ACC112 (cell line): Measurements from ENCODE around the gene PTAFR.

Source experiments
- H2AFZ ChIP-seq: fragments of 200-600 bp; sonication (generic); one replicate; pipeline ENCODE4 v1.6.0; 2017; ENCODE audit warnings: antibody characterized with exemption, low read length; ENCODE audit not compliant: unreplicated experiment
- H3K27ac ChIP-seq: fragments of 200-600 bp; sonication (generic); 2 replicates; pipeline ENCODE4 v1.5.1; 2014; ENCODE audit warnings: low read depth, mild to moderate bottlenecking, antibody characterized with exemption, low read length, moderate library complexity
- H3K27me3 ChIP-seq: fragments of 200-600 bp; sonication (generic); 2 replicates; pipeline ENCODE4 v1.6.1; 2014; ENCODE audit warnings: mild to moderate bottlenecking, antibody characterized with exemption, low read length, moderate library complexity, mixed read lengths; ENCODE audit not compliant: insufficient read depth
- H3K36me3 ChIP-seq: fragments of 200-600 bp; sonication (generic); 2 replicates; pipeline ENCODE4 v1.6.1; 2016; ENCODE audit warnings: mild to moderate bottlenecking, antibody characterized with exemption, low read length, moderate library complexity, mixed read lengths; ENCODE audit not compliant: insufficient read depth
- H3K4me1 ChIP-seq: fragments of 200-600 bp; sonication (generic); one replicate; pipeline ENCODE4 v1.6.1; 2016; ENCODE audit warnings: low read length, mixed read lengths; ENCODE audit not compliant: insufficient read depth, unreplicated experiment, control insufficient read depth
- H3K4me3 ChIP-seq: fragments of 200-600 bp; sonication (generic); 2 replicates; pipeline ENCODE4 v1.5.1; 2014; ENCODE audit warnings: mild to moderate bottlenecking, low read depth, low read length
- H3K79me2 ChIP-seq: fragments of 200-600 bp; sonication (generic); one replicate; pipeline ENCODE4 v1.6.0; 2016; ENCODE audit warnings: low read length; ENCODE audit not compliant: control insufficient read depth, unreplicated experiment, insufficient read depth

The PTAFR gene

DNA sequence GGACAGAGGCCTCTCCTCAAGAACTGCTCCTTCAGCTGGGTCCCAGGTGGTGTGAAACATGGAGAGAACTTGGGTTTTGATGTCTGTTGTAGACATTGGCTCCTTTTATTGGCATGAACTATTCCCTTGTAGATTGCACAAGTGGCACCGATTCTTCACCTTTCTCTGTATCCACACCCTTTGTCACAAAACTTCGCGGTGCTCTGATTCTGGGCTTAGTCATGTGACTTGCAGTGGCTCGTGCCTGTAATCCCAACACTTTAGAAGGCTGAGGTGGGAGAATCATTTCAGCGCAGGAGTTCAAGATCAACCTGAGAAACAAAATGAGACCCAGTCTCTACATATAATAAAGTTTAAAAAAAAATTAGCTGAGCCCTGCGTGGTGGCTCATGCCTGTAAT, 45.6 kb downstream of the PTAFR start:
- Histone ChIP-seq H3K79me2 (no peaks in the 10 kb centered on the region), H2AFZ (no peak overlapping the region), H3K4me1 (peaks cover 7% of the 10 kb centered on the region), H3K4me3 (no peak overlapping the region), H3K27ac (no peak overlapping the region), H3K27me3 (no peaks in the 10 kb centered on the region), H3K36me3 (no peaks in the 10 kb centered on the region)

DNA sequence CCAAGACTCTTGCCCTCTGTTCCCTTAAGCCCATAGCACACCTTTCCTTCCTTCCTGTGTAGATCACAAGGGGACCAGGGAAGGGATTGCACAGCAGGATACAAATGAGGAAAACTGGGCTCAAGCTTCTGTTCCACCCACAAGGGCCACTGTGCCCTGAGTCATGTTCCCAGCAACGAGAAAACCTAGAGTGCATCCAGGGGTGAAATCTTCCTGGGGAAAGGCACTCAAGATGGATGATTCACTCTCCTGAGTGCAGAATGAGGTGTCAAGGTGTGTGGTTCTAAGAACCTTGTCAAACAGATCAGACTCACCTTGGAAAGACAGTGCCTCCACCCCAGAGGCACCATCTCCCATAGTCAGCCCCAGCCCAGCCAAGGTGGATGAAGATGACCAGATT, 47.3 kb downstream of the PTAFR start:
- no peaks in the 10 kb centered on the region for H3K36me3 ChIP-seq
- H3K79me2 ChIP-seq = no peaks in the 10 kb centered on the region
- H3K27me3 ChIP-seq = no peaks in the 10 kb centered on the region
- no peak overlapping the region for H3K27ac ChIP-seq
- no peak overlapping the region for H3K4me3 ChIP-seq
- no peak overlapping the region for H2AFZ ChIP-seq
- H3K4me1 ChIP-seq = peaks cover 7% of the 10 kb centered on the region

DNA sequence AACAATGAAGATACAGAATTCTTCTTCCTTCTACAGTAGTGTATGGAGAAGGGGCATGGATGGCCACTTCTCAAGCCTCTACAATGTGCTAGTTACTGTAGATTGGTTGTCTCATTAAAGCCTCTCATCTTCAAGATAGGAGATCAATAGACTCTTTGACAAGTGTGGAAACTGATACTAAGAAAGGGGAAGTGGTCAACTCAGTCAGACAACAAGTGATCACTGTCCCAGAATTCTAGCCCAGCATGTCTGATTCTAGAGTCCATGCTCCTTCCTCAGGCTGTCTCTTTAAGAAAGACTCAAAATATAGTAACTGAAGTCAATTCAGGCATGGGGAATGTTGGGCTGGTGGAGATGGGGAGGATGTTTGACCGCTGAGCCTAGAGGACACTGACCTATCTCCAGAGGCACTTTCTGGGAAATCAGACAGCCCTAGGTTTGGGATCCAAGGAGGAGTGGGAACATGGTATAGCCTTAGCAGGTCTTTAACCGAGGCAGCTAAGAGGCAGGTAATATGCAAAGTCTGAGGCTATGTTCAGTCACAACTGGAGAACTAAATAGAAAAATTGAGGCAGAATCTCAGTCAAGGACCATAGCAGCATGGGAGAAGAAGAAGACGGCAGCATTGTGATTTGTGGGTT, 48.8 kb downstream of the PTAFR start:
- H3K79me2 ChIP-seq = no peaks in the 10 kb centered on the region
- no peaks in the 10 kb centered on the region for H3K27me3 ChIP-seq
- no peak overlapping the region for H3K27ac ChIP-seq
- H2AFZ ChIP-seq = no peak overlapping the region
- H3K36me3 ChIP-seq = no peaks in the 10 kb centered on the region
- H3K4me1 ChIP-seq = peaks cover 15% of the 10 kb centered on the region
- H3K4me3 ChIP-seq = no peak overlapping the region

DNA sequence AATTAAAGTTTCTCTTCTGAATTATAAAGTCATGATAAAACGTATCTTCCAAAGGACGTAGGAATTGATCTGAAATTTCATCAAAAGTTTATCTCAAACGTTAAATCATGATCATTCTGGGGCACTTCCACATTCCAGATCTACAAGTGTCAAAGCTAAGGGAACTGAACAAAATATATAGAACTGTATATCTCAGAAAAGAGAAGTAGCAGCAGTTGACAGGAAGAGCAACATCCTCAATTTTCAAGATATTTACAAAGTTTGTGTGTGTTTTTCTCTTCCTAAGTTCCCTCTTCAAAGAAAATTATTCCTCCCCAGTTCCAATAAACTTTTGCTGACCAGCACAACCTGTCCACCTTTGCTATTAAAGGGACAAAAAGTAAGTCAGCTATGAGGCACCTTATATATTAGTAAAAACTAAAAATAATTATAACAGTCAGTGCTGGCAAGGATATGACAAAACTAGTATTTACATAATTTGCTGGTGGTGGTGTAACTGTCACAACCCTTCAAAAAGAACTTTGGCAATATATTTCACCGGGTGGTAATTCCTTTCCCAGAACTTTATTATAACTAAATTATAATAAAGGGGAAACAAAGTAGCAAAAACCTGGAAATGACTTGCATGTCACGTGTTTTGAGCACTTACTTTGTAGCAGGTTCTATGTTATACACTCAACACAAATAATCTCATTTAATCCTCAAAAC, 49.6 kb downstream of the PTAFR start:
- H3K36me3 ChIP-seq = no peaks in the 10 kb centered on the region
- no peak overlapping the region for H3K27ac ChIP-seq
- no peaks in the 10 kb centered on the region for H3K79me2 ChIP-seq
- no peak overlapping the region for H2AFZ ChIP-seq
- H3K4me1 ChIP-seq = peaks cover 21% of the 10 kb centered on the region
- no peaks in the 10 kb centered on the region for H3K27me3 ChIP-seq
- no peak overlapping the region for H3K4me3 ChIP-seq

DNA sequence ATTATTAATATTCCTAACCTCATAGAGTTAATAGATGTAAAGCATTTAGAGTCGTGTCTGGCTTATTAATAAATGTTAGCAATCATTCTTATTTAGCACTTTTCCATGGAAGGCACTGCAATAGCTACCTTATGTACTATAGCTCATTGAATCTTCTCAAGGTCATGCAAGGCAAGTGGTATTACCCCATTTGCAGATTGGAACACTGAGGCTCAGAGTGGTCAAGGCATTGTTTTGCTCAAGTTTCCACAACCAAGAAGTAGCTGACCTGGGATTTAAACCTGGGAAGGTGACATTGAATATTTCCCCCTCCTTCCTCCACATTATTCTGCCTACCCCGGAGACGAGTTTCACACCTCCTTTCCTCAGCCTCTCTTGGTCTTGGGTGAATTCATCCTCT, 50.3 kb downstream of the PTAFR start:
- H3K4me3 ChIP-seq = no peak overlapping the region
- no peaks in the 10 kb centered on the region for H3K36me3 ChIP-seq
- H3K4me1 ChIP-seq = peaks cover 23% of the 10 kb centered on the region
- H3K79me2 ChIP-seq = no peaks in the 10 kb centered on the region
- H3K27ac ChIP-seq = no peak overlapping the region
- no peak overlapping the region for H2AFZ ChIP-seq
- no peaks in the 10 kb centered on the region for H3K27me3 ChIP-seq

DNA sequence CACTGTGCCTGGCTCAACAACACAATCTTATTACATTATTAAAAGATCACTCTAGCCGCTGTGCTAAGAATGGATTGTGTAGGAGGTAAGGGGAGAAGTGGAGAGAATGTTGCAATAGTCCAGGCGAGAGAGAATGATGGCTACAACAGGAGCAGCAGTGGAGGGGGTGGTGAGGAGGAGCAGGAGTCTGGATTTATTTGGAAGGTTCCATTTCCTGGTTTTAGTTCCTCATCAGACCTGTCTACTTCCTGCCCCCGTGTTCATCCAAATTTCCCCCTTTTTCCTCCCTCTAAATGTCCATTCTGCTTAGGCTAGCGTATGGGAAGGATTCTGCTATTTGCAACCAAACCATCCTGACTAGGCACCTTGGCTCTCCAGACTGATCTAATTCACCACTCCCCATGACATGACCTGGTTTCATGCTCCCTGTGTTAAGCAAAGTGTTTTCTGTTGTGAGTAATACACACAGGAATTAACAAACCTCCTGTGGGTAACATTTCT, 53.0 kb downstream of the PTAFR start:
- Histone ChIP-seq H3K27me3 (no peaks in the 10 kb centered on the region), H2AFZ (peak overlapping the region; percentile 79), H3K36me3 (no peaks in the 10 kb centered on the region), H3K4me3 (peak overlapping the region; percentile 57), H3K27ac (peak overlapping the region; percentile 68), H3K79me2 (no peaks in the 10 kb centered on the region), H3K4me1 (peaks cover 15% of the 10 kb centered on the region)

DNA sequence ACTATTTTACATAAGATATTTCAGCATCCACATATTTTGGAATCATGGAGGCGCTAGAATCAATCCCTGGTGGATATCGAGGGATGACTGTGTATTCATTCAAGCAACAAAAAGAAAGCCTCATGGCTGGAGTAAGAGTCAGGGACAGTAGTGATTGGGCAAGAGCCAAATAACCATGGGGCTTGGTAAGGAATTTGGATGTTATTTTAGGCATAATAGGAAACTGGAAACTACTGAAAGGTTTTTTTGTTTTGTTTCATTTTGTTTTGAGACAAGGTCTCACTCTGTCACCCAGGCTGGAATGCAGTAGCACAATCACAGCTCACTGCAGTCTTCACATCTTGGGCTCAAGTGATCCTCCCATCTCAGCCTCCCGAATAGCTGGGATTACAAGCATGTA, 54.3 kb downstream of the PTAFR start:
- no peak overlapping the region for H3K27ac ChIP-seq
- H3K79me2 ChIP-seq = no peaks in the 10 kb centered on the region
- no peak overlapping the region for H2AFZ ChIP-seq
- H3K4me3 ChIP-seq = no peak overlapping the region
- H3K36me3 ChIP-seq = no peaks in the 10 kb centered on the region
- peaks cover 15% of the 10 kb centered on the region for H3K4me1 ChIP-seq
- H3K27me3 ChIP-seq = no peaks in the 10 kb centered on the region

DNA sequence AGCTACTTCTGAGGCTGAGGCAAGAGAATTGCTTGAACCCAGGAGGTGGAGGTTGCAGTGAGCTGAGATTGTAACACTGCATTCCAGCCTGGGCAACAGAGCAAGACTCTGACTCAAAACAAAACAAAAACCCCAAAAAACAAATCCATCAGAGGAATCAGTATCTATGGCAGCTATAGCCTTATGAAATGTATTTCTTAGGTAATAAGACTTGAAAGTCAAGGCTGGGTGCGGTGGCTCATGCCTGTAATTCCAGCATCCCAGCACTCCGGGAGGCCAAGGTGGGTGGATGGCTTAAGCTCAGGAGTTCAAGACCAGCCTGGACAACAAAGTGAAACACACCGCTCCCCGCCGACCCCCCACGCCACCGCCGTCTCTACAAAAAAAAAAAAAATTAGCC, 56.9 kb downstream of the PTAFR start:
- H3K79me2 ChIP-seq = no peaks in the 10 kb centered on the region
- no peaks in the 10 kb centered on the region for H3K36me3 ChIP-seq
- H3K4me3 ChIP-seq = no peak overlapping the region
- no peak overlapping the region for H2AFZ ChIP-seq
- H3K27ac ChIP-seq = no peak overlapping the region
- H3K4me1 ChIP-seq = peaks cover 15% of the 10 kb centered on the region
- H3K27me3 ChIP-seq = no peaks in the 10 kb centered on the region

DNA sequence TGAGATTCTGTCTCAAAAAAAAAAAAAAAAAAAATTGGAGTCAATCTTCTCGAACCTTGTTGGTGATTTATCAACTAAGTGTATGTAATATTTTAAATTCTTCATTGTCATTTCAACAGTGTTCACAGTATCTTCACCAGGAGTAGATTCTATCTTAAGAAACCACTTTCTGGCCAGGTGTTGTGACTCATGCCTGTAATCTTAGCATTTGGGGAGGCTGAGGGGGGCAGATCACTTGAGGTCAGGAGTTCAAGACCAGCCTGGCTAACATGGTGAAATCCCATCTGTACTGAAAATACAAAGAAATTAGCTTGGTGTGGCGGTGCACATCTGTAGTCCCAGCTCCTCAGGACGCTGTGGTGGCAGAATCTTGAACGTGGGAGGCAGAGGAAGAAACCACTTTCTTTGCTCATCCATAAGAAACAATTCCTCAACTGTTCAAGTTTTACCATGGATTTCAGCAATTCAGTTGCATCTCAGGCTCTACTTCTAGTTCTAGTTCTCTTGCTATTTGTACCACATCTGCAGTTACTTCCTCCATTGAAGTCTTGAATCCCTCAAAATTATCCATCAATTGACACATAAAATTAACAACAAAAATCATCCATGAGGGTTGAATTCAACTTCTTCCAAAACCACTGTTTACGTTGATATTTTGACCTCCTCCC, 57.7 kb downstream of the PTAFR start:
- Histone ChIP-seq H3K4me3 (no peak overlapping the region), H2AFZ (no peak overlapping the region), H3K36me3 (no peaks in the 10 kb centered on the region), H3K4me1 (peaks cover 15% of the 10 kb centered on the region), H3K79me2 (no peaks in the 10 kb centered on the region), H3K27ac (no peak overlapping the region), H3K27me3 (no peaks in the 10 kb centered on the region)

DNA sequence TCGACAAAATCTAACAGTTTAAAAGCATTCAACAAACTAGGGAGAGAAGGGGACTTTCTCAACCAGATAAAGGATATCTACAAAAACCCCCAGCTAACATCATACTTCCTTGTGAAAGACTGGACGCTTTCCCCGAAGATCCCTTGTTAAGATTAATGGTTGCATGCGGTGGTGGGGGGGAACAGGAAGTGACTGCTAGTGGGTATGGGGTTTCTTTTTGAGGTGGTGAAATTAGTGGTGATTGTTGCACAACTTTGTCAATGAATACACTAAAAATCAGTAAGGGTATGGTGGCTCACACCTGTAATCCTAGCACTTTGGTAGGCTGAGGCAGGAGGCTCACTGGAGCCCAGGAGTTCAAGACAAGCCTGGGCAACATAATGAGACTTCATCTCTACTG, 61.2 kb downstream of the PTAFR start:
- H2AFZ ChIP-seq = no peak overlapping the region

DNA sequence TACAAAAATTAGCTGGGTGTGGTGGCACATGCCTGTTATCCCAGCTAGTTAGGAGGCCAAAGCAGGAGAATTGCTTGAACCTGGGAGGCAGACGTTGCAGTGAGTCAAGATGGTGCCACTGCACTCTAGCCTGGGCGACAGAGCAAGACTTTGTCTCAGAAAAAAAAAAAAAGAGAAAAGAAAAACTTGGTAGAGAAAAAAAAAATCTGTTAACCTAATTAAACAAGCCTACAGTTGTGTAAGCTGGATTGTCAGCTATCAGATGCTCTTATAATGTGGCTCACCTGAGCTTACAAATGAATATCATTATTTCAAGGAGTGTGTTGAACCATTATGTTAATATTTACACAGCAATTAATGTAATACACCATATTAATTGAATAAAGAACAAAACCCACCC, 61.6 kb downstream of the PTAFR start:
- H3K4me3 ChIP-seq = no peak overlapping the region

More for the DNA sequence above, 61.2 kb downstream of the PTAFR start:
- no peaks in the 10 kb centered on the region for H3K36me3 ChIP-seq
- no peak overlapping the region for H3K27ac ChIP-seq
- no peak overlapping the region for H3K4me3 ChIP-seq
- no peaks in the 10 kb centered on the region for H3K27me3 ChIP-seq
- no peaks in the 10 kb centered on the region for H3K79me2 ChIP-seq
- H3K4me1 ChIP-seq = peaks cover 12% of the 10 kb centered on the region

More for the DNA sequence above, 61.6 kb downstream of the PTAFR start:
- no peaks in the 10 kb centered on the region for H3K36me3 ChIP-seq
- H3K4me1 ChIP-seq = peaks cover 12% of the 10 kb centered on the region
- H3K27me3 ChIP-seq = no peaks in the 10 kb centered on the region
- no peak overlapping the region for H3K27ac ChIP-seq
- H2AFZ ChIP-seq = no peak overlapping the region
- no peaks in the 10 kb centered on the region for H3K79me2 ChIP-seq
